OCI-LY3 (cell line): ENCODE results near the gene PRDM16.

ENCODE experiments used
- H2AFZ ChIP-seq: fragments of 200-600, 300-600 bp; shearing (Covaris generic); 2 replicates; pipeline ENCODE4 v1.6.0; 2014; ENCODE audit warnings: antibody characterized with exemption, low read depth, low read length
- H3K27ac ChIP-seq: fragments of 200-600, 300-600 bp; sonication (generic); 2 replicates; pipeline ENCODE4 v1.5.1; 2014; ENCODE audit warnings: mild to moderate bottlenecking, low read length, moderate library complexity, mixed read lengths
- H3K27me3 ChIP-seq: fragments of 200-600, 300-600 bp; sonication (generic); 2 replicates; pipeline ENCODE4 v1.6.1; 2014; ENCODE audit warnings: low read depth, low read length, mixed read lengths
- H3K36me3 ChIP-seq: fragments of 200-600, 300-600 bp; sonication (generic); replicated peaks from 2 replicates; pipeline ENCODE3; 2014; ENCODE audit warnings: low read depth, low read length, mixed read lengths
- H3K4me1 ChIP-seq: fragments of 300-600, 200-600 bp; sonication (generic); 2 replicates; pipeline ENCODE4 v1.6.1; 2014; ENCODE audit warnings: low read length, mixed read lengths
- H3K4me2 ChIP-seq: fragments of 200-600, 300-600 bp; sonication (generic); 2 replicates; pipeline ENCODE4 v1.6.1; 2014; ENCODE audit warnings: low read length, mixed read lengths
- H3K4me3 ChIP-seq: fragments of 300-600, 200-600 bp; sonication (generic); 2 replicates; pipeline ENCODE4 v1.5.1; 2014; ENCODE audit warnings: antibody characterized with exemption, mild to moderate bottlenecking, low read length, moderate library complexity
- H3K79me2 ChIP-seq: fragments of 300-600, 200-600 bp; shearing (Covaris generic); 2 replicates; pipeline ENCODE4 v1.6.1; 2014; ENCODE audit warnings: mild to moderate bottlenecking, low read length, mixed read lengths
- H3K9ac ChIP-seq: fragments of 300-600, 200-600 bp; shearing (Covaris generic); 2 replicates; pipeline ENCODE4 v1.6.0; 2014; ENCODE audit warnings: mild to moderate bottlenecking, low read length, moderate library complexity
- H3K9me3 ChIP-seq: fragments of 200-600, 300-600 bp; shearing (Covaris generic); 2 replicates; pipeline ENCODE4 v1.6.1; 2014; ENCODE audit warnings: low read length, mixed read lengths; ENCODE audit not compliant: insufficient read depth
- H4K20me1 ChIP-seq: fragments of 200-600, 300-600 bp; sonication (generic); 2 replicates; pipeline ENCODE4 v1.6.1; 2016; ENCODE audit warnings: low read length, mixed read lengths; ENCODE audit not compliant: insufficient read depth
- EZH2phosphoT487 ChIP-seq: fragments of 200-600 bp; shearing (Covaris generic); IDR thresholded peaks from 2 replicates; pipeline ENCODE4 v1.6.1; 2018; ENCODE audit warnings: antibody characterized with exemption, mixed run types, low read depth
- TF ChIP-seq, protein P1 (sequence below): fragments of 200-600, 300-600 bp; sonication (generic); IDR thresholded peaks from 2 replicates; pipeline ENCODE4 v1.5.1; 2014; ENCODE audit warnings: antibody characterized with exemption, low read length, low read depth

The PRDM16 gene

DNA sequence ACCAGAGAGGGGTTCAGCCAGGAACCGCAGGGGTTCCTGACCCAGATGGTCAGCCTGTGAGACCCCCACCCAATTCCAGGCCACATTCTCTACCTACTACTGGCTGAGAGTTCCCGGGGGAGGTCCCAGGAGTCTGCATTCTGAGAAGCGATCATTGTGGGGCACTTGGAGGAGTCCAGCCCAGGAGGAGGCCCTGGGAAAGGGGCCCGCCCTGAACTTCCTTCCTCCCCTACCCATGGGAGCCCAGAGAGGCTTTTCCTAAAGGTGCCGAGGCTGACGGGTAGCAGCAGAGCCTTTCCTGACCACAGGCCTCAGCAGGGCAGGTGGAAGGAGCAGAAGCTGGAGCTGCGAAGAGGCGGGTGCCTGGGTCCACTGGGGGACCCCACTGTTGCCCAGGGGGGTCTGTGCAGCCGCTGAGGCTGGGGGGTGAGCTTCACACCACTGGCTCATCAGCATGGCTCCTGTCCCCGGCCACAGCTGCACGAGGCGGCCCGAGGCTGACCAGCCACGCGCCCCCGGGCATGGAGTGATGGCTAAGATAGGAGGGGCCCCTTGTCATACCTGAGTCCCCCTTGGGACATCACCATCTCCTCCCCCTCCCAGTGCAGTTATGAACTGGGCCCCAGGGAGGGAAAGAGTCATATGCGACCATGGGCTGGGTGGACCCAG, 127.7 kb downstream of the PRDM16 start:
- H3K4me1 ChIP-seq, result no peaks in the 10 kb centered on the region
- H2AFZ ChIP-seq, result no peak overlapping the region
- H4K20me1 ChIP-seq, result no peaks in the 10 kb centered on the region
- H3K4me3 ChIP-seq, result no peak overlapping the region
- H3K79me2 ChIP-seq, result no peaks in the 10 kb centered on the region
- no peaks in the 10 kb centered on the region for H3K27me3 ChIP-seq
- no peak overlapping the region for H3K9ac ChIP-seq
- H3K27ac ChIP-seq, result no peak overlapping the region
- TF ChIP-seq, protein P1, sequence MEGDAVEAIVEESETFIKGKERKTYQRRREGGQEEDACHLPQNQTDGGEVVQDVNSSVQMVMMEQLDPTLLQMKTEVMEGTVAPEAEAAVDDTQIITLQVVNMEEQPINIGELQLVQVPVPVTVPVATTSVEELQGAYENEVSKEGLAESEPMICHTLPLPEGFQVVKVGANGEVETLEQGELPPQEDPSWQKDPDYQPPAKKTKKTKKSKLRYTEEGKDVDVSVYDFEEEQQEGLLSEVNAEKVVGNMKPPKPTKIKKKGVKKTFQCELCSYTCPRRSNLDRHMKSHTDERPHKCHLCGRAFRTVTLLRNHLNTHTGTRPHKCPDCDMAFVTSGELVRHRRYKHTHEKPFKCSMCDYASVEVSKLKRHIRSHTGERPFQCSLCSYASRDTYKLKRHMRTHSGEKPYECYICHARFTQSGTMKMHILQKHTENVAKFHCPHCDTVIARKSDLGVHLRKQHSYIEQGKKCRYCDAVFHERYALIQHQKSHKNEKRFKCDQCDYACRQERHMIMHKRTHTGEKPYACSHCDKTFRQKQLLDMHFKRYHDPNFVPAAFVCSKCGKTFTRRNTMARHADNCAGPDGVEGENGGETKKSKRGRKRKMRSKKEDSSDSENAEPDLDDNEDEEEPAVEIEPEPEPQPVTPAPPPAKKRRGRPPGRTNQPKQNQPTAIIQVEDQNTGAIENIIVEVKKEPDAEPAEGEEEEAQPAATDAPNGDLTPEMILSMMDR, result no peak
- TF ChIP-seq EZH2phosphoT487, result no peak
- H3K9me3 ChIP-seq, result no peaks in the 10 kb centered on the region
- H3K4me2 ChIP-seq, result no peak overlapping the region
- H3K36me3 ChIP-seq, result no peaks in the 10 kb centered on the region

DNA sequence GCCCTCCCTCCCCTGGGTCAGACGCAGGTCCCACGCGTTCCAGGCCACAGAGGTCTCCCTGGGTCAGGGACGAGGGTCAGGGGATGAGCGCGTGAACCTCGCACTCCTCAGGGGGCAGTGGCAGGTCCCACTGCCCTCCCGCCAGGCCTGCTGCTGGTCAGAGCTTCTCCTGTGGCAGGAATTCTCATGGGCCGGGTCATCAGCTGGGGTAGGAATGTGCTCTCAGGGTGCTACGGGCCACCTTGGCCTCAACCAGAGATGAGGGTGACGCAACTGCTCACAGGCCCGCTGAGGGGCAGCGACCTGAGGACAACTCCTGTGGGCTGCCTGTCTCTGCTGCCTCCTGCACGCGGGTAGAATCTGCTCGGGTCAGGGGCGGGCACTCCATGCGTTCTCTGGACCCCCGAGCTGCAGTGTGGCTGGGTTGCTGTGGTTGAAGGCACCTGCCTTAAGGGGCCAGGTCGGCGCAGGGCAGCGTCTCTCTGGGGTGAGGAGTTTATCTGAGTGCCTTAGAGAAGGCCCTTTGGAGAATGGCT, 128.8 kb downstream of the PRDM16 start:
- no peak for TF ChIP-seq EZH2phosphoT487
- TF ChIP-seq, protein P1, result no peak
- no peak overlapping the region for H3K9ac ChIP-seq
- no peak overlapping the region for H2AFZ ChIP-seq
- H3K4me2 ChIP-seq, result no peak overlapping the region
- no peak overlapping the region for H3K27ac ChIP-seq
- no peaks in the 10 kb centered on the region for H3K9me3 ChIP-seq
- H3K4me3 ChIP-seq, result no peak overlapping the region
- no peaks in the 10 kb centered on the region for H3K36me3 ChIP-seq
- H3K4me1 ChIP-seq, result no peaks in the 10 kb centered on the region
- H4K20me1 ChIP-seq, result no peaks in the 10 kb centered on the region
- no peaks in the 10 kb centered on the region for H3K79me2 ChIP-seq
- H3K27me3 ChIP-seq, result no peaks in the 10 kb centered on the region

GRCh38 chr1:3198371-3199271, 129.6 kb downstream of the PRDM16 start:
- TF ChIP-seq, protein P1, result no peak
- TF ChIP-seq EZH2phosphoT487, result no peak
- H3K4me2 ChIP-seq, result no peak overlapping the region
- no peaks in the 10 kb centered on the region for H3K4me1 ChIP-seq

GRCh38 chr1:3204725-3205124, 135.7 kb downstream of the PRDM16 start:
- Histone ChIP-seq H4K20me1 (no peaks in the 10 kb centered on the region), H3K9ac (no peak overlapping the region), H3K79me2 (no peaks in the 10 kb centered on the region), H3K4me2 (no peak overlapping the region), H3K27ac (no peak overlapping the region), H2AFZ (no peak overlapping the region), H3K27me3 (no peaks in the 10 kb centered on the region), H3K36me3 (no peaks in the 10 kb centered on the region), H3K4me3 (no peak overlapping the region), H3K4me1 (no peaks in the 10 kb centered on the region), H3K9me3 (no peaks in the 10 kb centered on the region)
- TF ChIP-seq EZH2phosphoT487, result no peak
- TF ChIP-seq, protein P1, result no peak

More at GRCh38 chr1:3198371-3199271, 129.6 kb downstream of the PRDM16 start:
- H3K9ac ChIP-seq, result no peak overlapping the region
- H4K20me1 ChIP-seq, result no peaks in the 10 kb centered on the region
- H3K27me3 ChIP-seq, result no peaks in the 10 kb centered on the region
- H3K4me3 ChIP-seq, result no peak overlapping the region
- no peaks in the 10 kb centered on the region for H3K9me3 ChIP-seq
- no peaks in the 10 kb centered on the region for H3K79me2 ChIP-seq
- H3K36me3 ChIP-seq, result no peaks in the 10 kb centered on the region
- H3K27ac ChIP-seq, result no peak overlapping the region
- no peak overlapping the region for H2AFZ ChIP-seq
